Measurements from ENCODE around the gene SOX1.

Gene SOX1

GRCh38 chr13:112067116-112067741 lies at the start of gene SOX1:
Gene SOX1 (plus strand): TSS chr13:112067149. CDS start chr13:112067659, 510 bp downstream.
- no peak for DNase-seq

GRCh38 chr13:112024577-112024976 lies 42.4 kb upstream of the SOX1 start:
- no peak for DNase-seq

GRCh38 chr13:112027250-112027649 lies 39.7 kb upstream of the SOX1 start:
- DNase-seq = no peak

GRCh38 chr13:112028481-112028880 lies 38.5 kb upstream of the SOX1 start:
- no peak for DNase-seq

GRCh38 chr13:112029143-112029542 lies 37.8 kb upstream of the SOX1 start:
- DNase-seq = no peak

GRCh38 chr13:112032186-112032993 lies 34.6 kb upstream of the SOX1 start:
- no peak for DNase-seq

GRCh38 chr13:112034231-112034630 lies 32.7 kb upstream of the SOX1 start:
- DNase-seq = no peak

GRCh38 chr13:112034846-112035245 lies 32.1 kb upstream of the SOX1 start:
- DNase-seq = no peak

- DNase-seq = no peak
Measured at GRCh38 chr13:112042496-112042895, 24.5 kb upstream of the SOX1 start.

GRCh38 chr13:112052213-112052612 lies 14.7 kb upstream of the SOX1 start:
- DNase-seq = no peak

- no peak for DNase-seq
Measured at GRCh38 chr13:112053167-112053743, 13.7 kb upstream of the SOX1 start.

GRCh38 chr13:112053744-112054615 lies 13.0 kb upstream of the SOX1 start:
- no peak for DNase-seq

- DNase-seq = no peak
Measured at GRCh38 chr13:112054616-112055015, 12.3 kb upstream of the SOX1 start.

- DNase-seq = no peak
Measured at GRCh38 chr13:112055036-112055914, 11.7 kb upstream of the SOX1 start.

- DNase-seq = no peak
Measured at GRCh38 chr13:112055915-112056269, 11.1 kb upstream of the SOX1 start.

- no peak for DNase-seq
Measured at GRCh38 chr13:112056284-112056727, 10.6 kb upstream of the SOX1 start.

GRCh38 chr13:112056739-112057438 lies 10.1 kb upstream of the SOX1 start:
- no peak for DNase-seq

- no peak for DNase-seq
Measured at GRCh38 chr13:112057439-112057735, 9.6 kb upstream of the SOX1 start.

- no peak for DNase-seq
Measured at GRCh38 chr13:112057736-112058518, 9.0 kb upstream of the SOX1 start.

GRCh38 chr13:112058519-112058873 lies 8.5 kb upstream of the SOX1 start:
- no peak for DNase-seq

- DNase-seq = no peak
Measured at GRCh38 chr13:112058941-112059340, 8.0 kb upstream of the SOX1 start.

Data from inflammatory macrophage treated with lipopolysaccharide for 4 hours (primary cell).